Measurements from ENCODE around the gene DYDC2. TPM values are rescaled to one million over a fixed set of nuclear protein-coding genes. Genes with fewer than 3 reads are reported as not detected.

DYDC2 gene
- total and polyA plus RNA-seq, 2 experiments from 2014 or later = 8.1 to 9.0 TPM

- no peak for TF ChIP-seq ZNF331 (CRISPR knock-in tag; IDR thresholded peaks at IDR 0.05; ENCODE audit: low read depth)
- TF ChIP-seq CREB1 (CRISPR knock-in tag; IDR thresholded peaks at IDR 0.05; ENCODE audit: low read depth) = no peak
- TF ChIP-seq, protein P1, sequence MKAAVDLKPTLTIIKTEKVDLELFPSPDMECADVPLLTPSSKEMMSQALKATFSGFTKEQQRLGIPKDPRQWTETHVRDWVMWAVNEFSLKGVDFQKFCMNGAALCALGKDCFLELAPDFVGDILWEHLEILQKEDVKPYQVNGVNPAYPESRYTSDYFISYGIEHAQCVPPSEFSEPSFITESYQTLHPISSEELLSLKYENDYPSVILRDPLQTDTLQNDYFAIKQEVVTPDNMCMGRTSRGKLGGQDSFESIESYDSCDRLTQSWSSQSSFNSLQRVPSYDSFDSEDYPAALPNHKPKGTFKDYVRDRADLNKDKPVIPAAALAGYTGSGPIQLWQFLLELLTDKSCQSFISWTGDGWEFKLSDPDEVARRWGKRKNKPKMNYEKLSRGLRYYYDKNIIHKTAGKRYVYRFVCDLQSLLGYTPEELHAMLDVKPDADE (IDR thresholded peaks at IDR 0.05) = no peak
- no peak for TF ChIP-seq JUNB (IDR thresholded peaks at IDR 0.05; ENCODE audit: unreplicated experiment)
- no peak for TF ChIP-seq CTCF (conservative IDR thresholded peaks at IDR 0.05; ENCODE audit: low read depth in 2 of 2)
These were observed 37.9 kb downstream of the DYDC2 start (continued) for GRCh38 chr10:80394358-80394916.

DNA sequence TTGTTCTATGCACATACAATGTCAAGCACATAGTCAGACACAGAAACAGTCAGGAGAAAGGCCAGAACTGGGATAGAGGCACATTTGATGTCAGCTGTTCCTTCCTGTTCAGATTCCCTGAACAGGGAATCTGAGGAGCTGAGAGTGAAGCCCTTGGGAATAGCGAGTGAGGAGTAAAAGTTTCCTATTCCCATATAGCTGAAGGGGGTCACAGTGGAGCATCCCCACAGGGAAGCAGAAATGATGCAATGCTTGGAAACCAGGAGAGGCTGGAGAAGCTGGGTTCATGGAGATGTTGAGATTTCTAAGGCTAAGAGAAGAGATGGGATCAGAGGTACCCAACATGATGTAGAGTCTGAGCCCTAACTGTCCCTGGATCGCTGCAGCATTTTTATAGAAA lies 40.4 kb downstream of the DYDC2 start:
- Histone ChIP-seq H3K4me3 (no peak overlapping the region), H3K4me2 (no peak overlapping the region), H4K20me1 (replicated peaks; ENCODE audit: insufficient read depth) (no peaks in the 10 kb centered on the region), H3K4me1 (ENCODE audit: insufficient read depth) (no peaks in the 10 kb centered on the region), H3K79me2 (replicated peaks; ENCODE audit: insufficient read depth) (no peaks in the 10 kb centered on the region), H3K27ac (ENCODE audit: low read depth) (no peak overlapping the region), H3K9me2 (ENCODE audit: insufficient read depth) (no peaks in the 10 kb centered on the region), H3K27me3 (ENCODE audit: insufficient read depth) (no peaks in the 10 kb centered on the region), H3K36me3 (ENCODE audit: insufficient read depth) (no peaks in the 10 kb centered on the region), H2AFZ (no peak overlapping the region), H3F3A (replicated peaks; ENCODE audit: low read depth) (no peaks in the 10 kb centered on the region)
- Mint-ChIP-seq H3K36me3 (ENCODE audit: low read depth) (no peaks in the 10 kb centered on the region), H3K27ac (no peak overlapping the region), H3K9me3 (no peaks in the 10 kb centered on the region; the same call in 2 of the 3 replicates), H3K27me3 (ENCODE audit: insufficient read depth, low read depth, poor library complexity) (no peaks in the 10 kb centered on the region), H3K4me3 (no peak overlapping the region), H3K4me1 (no peaks in the 10 kb centered on the region)
- ATAC-seq (no peak), DNase-seq (ENCODE audit: low spot score) (no peak)
- TF ChIP-seq, protein P2, sequence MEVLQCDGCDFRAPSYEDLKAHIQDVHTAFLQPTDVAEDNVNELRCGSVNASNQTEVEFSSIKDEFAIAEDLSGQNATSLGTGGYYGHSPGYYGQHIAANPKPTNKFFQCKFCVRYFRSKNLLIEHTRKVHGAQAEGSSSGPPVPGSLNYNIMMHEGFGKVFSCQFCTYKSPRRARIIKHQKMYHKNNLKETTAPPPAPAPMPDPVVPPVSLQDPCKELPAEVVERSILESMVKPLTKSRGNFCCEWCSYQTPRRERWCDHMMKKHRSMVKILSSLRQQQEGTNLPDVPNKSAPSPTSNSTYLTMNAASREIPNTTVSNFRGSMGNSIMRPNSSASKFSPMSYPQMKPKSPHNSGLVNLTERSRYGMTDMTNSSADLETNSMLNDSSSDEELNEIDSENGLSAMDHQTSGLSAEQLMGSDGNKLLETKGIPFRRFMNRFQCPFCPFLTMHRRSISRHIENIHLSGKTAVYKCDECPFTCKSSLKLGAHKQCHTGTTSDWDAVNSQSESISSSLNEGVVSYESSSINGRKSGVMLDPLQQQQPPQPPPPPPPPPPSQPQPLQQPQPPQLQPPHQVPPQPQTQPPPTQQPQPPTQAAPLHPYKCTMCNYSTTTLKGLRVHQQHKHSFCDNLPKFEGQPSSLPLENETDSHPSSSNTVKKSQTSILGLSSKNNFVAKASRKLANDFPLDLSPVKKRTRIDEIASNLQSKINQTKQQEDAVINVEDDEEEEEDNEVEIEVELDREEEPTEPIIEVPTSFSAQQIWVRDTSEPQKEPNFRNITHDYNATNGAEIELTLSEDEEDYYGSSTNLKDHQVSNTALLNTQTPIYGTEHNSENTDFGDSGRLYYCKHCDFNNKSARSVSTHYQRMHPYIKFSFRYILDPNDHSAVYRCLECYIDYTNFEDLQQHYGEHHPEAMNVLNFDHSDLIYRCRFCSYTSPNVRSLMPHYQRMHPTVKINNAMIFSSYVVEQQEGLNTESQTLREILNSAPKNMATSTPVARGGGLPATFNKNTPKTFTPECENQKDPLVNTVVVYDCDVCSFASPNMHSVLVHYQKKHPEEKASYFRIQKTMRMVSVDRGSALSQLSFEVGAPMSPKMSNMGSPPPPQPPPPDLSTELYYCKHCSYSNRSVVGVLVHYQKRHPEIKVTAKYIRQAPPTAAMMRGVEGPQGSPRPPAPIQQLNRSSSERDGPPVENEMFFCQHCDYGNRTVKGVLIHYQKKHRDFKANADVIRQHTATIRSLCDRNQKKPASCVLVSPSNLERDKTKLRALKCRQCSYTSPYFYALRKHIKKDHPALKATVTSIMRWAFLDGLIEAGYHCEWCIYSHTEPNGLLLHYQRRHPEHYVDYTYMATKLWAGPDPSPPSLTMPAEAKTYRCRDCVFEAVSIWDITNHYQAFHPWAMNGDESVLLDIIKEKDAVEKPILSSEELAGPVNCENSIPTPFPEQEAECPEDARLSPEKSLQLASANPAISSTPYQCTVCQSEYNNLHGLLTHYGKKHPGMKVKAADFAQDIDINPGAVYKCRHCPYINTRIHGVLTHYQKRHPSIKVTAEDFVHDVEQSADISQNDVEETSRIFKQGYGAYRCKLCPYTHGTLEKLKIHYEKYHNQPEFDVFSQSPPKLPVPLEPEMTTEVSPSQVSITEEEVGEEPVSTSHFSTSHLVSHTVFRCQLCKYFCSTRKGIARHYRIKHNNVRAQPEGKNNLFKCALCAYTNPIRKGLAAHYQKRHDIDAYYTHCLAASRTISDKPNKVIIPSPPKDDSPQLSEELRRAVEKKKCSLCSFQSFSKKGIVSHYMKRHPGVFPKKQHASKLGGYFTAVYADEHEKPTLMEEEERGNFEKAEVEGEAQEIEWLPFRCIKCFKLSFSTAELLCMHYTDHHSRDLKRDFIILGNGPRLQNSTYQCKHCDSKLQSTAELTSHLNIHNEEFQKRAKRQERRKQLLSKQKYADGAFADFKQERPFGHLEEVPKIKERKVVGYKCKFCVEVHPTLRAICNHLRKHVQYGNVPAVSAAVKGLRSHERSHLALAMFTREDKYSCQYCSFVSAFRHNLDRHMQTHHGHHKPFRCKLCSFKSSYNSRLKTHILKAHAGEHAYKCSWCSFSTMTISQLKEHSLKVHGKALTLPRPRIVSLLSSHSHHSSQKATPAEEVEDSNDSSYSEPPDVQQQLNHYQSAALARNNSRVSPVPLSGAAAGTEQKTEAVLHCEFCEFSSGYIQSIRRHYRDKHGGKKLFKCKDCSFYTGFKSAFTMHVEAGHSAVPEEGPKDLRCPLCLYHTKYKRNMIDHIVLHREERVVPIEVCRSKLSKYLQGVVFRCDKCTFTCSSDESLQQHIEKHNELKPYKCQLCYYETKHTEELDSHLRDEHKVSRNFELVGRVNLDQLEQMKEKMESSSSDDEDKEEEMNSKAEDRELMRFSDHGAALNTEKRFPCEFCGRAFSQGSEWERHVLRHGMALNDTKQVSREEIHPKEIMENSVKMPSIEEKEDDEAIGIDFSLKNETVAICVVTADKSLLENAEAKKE (CRISPR knock-in tag; IDR thresholded peaks at IDR 0.05) = no peak
- TF ChIP-seq ZNF331 (CRISPR knock-in tag; IDR thresholded peaks at IDR 0.05; ENCODE audit: low read depth) (no peak), CTCF (conservative IDR thresholded peaks at IDR 0.05; ENCODE audit: low read depth in 2 of 2) (no peak), CREB1 (CRISPR knock-in tag; IDR thresholded peaks at IDR 0.05; ENCODE audit: low read depth) (no peak), STAT1 (IDR thresholded peaks at IDR 0.05; ENCODE audit: unreplicated experiment) (no peak)
- TF ChIP-seq, protein P1 (IDR thresholded peaks at IDR 0.05) = no peak
